MV-4-11 (cell line): ENCODE measurements around the gene EML6.

Experiments used
- DNase-seq: peaks from one replicate; lab custom pipeline; 2025; lab: John Stamatoyannopoulos, UW

EML6 gene

GRCh38 chr2:54879598-54880332, 156.3 kb downstream of the EML6 start:
- DNase-seq: no peak

GRCh38 chr2:54880428-54880827, 157.0 kb downstream of the EML6 start:
- DNase-seq: peak; percentile 65

GRCh38 chr2:54881759-54882158, 158.3 kb downstream of the EML6 start:
- peak; percentile 11 for DNase-seq

GRCh38 chr2:54885891-54886290, 162.4 kb downstream of the EML6 start:
- no peak for DNase-seq

GRCh38 chr2:54887850-54888545, 164.5 kb downstream of the EML6 start:
- DNase-seq: no peak

- no peak for DNase-seq
Observed at GRCh38 chr2:54889053-54889452, 165.6 kb downstream of the EML6 start.

GRCh38 chr2:54891909-54892308, 168.4 kb downstream of the EML6 start:
- DNase-seq: no peak

GRCh38 chr2:54894467-54894866, 171.0 kb downstream of the EML6 start:
- DNase-seq: no peak

GRCh38 chr2:54895730-54896129, 172.3 kb downstream of the EML6 start:
- DNase-seq: peak; percentile 62

GRCh38 chr2:54897420-54898310, 174.2 kb downstream of the EML6 start:
- DNase-seq: no peak

- DNase-seq: no peak
Observed at GRCh38 chr2:54898456-54899226, 175.2 kb downstream of the EML6 start.

GRCh38 chr2:54899576-54900200, 176.2 kb downstream of the EML6 start:
- DNase-seq: peak; percentile 38

- no peak for DNase-seq
Observed at GRCh38 chr2:54901224-54901986, 177.9 kb downstream of the EML6 start.

GRCh38 chr2:54902763-54903162, 179.3 kb downstream of the EML6 start:
- peak; percentile 10 for DNase-seq

- peak; percentile 92 for DNase-seq
Observed at GRCh38 chr2:54903736-54904554, 180.5 kb downstream of the EML6 start.

- DNase-seq: no peak
Observed at GRCh38 chr2:54904836-54905235, 181.4 kb downstream of the EML6 start.

GRCh38 chr2:54906716-54907115, 183.3 kb downstream of the EML6 start:
- DNase-seq: no peak

- no peak for DNase-seq
Observed at GRCh38 chr2:54907663-54908062, 184.2 kb downstream of the EML6 start.

- DNase-seq: no peak
Observed at GRCh38 chr2:54908591-54908990, 185.1 kb downstream of the EML6 start.

GRCh38 chr2:54909001-54909400, 185.5 kb downstream of the EML6 start:
- DNase-seq: no peak
